ENCODE measurements around the gene RNF212.

GRCh38 chr4:1050486-1051213, 62.7 kb downstream of the RNF212 start:
- TF ChIP-seq, protein P1, sequence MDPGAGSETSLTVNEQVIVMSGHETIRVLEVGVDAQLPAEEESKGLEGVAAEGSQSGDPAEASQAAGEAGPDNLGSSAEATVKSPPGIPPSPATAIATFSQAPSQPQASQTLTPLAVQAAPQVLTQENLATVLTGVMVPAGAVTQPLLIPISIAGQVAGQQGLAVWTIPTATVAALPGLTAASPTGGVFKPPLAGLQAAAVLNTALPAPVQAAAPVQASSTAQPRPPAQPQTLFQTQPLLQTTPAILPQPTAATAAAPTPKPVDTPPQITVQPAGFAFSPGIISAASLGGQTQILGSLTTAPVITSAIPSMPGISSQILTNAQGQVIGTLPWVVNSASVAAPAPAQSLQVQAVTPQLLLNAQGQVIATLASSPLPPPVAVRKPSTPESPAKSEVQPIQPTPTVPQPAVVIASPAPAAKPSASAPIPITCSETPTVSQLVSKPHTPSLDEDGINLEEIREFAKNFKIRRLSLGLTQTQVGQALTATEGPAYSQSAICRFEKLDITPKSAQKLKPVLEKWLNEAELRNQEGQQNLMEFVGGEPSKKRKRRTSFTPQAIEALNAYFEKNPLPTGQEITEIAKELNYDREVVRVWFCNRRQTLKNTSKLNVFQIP (CRISPR knock-in tag; IDR thresholded peaks at IDR 0.05; ENCODE audit: borderline replicate concordance, low read depth): no peak
- no peak for TF ChIP-seq ESRRG (CRISPR knock-in tag; IDR thresholded peaks at IDR 0.05)
- TF ChIP-seq ARNTL (CRISPR knock-in tag; IDR thresholded peaks at IDR 0.05; ENCODE audit: borderline replicate concordance, low read depth): no peak
- no peak for TF ChIP-seq ZFP30 (CRISPR knock-in tag; IDR thresholded peaks at IDR 0.05)
- TF ChIP-seq, protein P2, sequence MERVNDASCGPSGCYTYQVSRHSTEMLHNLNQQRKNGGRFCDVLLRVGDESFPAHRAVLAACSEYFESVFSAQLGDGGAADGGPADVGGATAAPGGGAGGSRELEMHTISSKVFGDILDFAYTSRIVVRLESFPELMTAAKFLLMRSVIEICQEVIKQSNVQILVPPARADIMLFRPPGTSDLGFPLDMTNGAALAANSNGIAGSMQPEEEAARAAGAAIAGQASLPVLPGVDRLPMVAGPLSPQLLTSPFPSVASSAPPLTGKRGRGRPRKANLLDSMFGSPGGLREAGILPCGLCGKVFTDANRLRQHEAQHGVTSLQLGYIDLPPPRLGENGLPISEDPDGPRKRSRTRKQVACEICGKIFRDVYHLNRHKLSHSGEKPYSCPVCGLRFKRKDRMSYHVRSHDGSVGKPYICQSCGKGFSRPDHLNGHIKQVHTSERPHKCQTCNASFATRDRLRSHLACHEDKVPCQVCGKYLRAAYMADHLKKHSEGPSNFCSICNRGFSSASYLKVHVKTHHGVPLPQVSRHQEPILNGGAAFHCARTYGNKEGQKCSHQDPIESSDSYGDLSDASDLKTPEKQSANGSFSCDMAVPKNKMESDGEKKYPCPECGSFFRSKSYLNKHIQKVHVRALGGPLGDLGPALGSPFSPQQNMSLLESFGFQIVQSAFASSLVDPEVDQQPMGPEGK (CRISPR knock-in tag; IDR thresholded peaks at IDR 0.05; ENCODE audit: borderline replicate concordance): no peak
